ENCODE data around the gene NME5. TPM values are rescaled to one million over a fixed set of nuclear protein-coding genes. Genes with fewer than 3 reads are reported as not detected.
A peak's percentile ranks its signal among the peaks of the same experiment; 100 is the strongest.

Gene NME5
- total and polyA plus RNA-seq, 2 of the 13 experiments (the other 11 are each of a cell fraction or from before 2014, with no cell fraction given) = 0.18 TPM; not detected in 1

DNA sequence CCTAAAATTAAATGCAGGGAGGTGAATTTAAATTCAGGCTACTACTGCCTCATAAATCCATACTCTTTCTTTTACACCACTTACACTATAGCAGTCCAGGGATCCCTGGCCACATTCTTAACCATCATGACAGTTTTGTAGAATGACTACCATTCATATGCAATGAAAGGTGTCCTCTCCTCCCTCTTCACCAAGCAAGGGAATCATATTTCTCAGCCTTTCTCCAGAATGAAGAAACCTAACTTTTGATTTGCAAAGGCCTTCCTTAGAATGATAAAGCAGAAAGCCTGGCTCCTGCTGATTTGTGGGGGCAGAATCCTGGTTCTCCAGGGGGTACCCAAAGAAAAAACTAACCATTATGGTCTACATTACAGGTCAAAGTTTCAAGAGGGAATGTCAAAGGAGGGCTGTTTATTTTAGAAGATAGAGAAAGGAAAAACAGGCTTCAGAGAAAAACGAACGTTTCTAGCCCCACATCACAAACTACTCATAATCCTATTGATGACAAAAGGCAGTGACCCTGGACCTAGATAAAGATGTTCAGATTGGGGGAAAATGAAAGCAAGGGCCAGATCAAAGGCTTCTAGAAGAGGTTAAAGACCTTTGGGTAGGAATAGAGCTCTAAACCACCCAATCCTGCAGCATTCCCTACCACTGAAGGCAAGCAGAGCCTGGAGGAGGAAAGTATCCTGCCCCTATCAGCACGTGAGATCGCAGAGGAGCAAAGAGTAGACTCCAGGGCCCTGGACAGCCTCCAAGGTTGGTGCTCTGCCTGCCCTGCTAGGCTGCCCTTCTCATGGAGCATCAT is 43.9 kb downstream of the NME5 start (continued):
- no peak for TF ChIP-seq ZHX2 (IDR thresholded peaks at IDR 0.05; ENCODE audit: low read depth)
- no peak for TF ChIP-seq ZHX2 (CRISPR knock-in tag; IDR thresholded peaks at IDR 0.05; ENCODE audit: borderline replicate concordance)
- no peak for TF ChIP-seq SIX1 (CRISPR knock-in tag; IDR thresholded peaks at IDR 0.05; ENCODE audit: borderline replicate concordance)
- TF ChIP-seq ZNF367 (CRISPR knock-in tag; IDR thresholded peaks at IDR 0.05; ENCODE audit: borderline replicate concordance) = no peak
- no peak for TF ChIP-seq U2AF1 (optimal IDR thresholded peaks at IDR 0.05; ENCODE audit: low read depth, low read length)
- no peak for TF ChIP-seq ZKSCAN1 (IDR thresholded peaks at IDR 0.05; ENCODE audit: low read length)
- no peak for TF ChIP-seq SP5 (CRISPR knock-in tag; IDR thresholded peaks at IDR 0.05; ENCODE audit: borderline replicate concordance, low read depth)
- TF ChIP-seq GPN1 (CRISPR knock-in tag; IDR thresholded peaks at IDR 0.05; ENCODE audit: borderline replicate concordance) = no peak
- TF ChIP-seq, protein P1, sequence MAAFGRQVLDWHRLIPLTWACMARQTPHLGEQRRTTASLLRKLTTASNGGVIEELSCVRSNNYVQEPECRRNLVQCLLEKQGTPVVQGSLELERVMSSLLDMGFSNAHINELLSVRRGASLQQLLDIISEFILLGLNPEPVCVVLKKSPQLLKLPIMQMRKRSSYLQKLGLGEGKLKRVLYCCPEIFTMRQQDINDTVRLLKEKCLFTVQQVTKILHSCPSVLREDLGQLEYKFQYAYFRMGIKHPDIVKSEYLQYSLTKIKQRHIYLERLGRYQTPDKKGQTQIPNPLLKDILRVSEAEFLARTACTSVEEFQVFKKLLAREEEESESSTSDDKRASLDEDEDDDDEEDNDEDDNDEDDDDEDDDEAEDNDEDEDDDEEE (CRISPR knock-in tag; IDR thresholded peaks at IDR 0.05) = no peak
- no peak for TF ChIP-seq ZNF326 (CRISPR knock-in tag; IDR thresholded peaks at IDR 0.05; ENCODE audit: borderline replicate concordance)
- no peak for TF ChIP-seq GABPB1 (CRISPR knock-in tag; IDR thresholded peaks at IDR 0.05)
- 0 out of 2 replicates have a peak, but pooled peaks have one; percentile 38 for TF ChIP-seq NFKB2 (CRISPR knock-in tag; IDR thresholded peaks at IDR 0.05; ENCODE audit: borderline replicate concordance)
- no peak for TF ChIP-seq ZNF839 (CRISPR knock-in tag; IDR thresholded peaks at IDR 0.05; ENCODE audit: borderline replicate concordance)
- peak; percentile 80 for TF ChIP-seq SALL1 (CRISPR knock-in tag; IDR thresholded peaks at IDR 0.05)
- no peak for TF ChIP-seq WIZ (CRISPR knock-in tag; IDR thresholded peaks at IDR 0.05)
- peak; percentile 94 for TF ChIP-seq PITX1 (CRISPR knock-in tag; IDR thresholded peaks at IDR 0.05)
- TF ChIP-seq, protein P2, sequence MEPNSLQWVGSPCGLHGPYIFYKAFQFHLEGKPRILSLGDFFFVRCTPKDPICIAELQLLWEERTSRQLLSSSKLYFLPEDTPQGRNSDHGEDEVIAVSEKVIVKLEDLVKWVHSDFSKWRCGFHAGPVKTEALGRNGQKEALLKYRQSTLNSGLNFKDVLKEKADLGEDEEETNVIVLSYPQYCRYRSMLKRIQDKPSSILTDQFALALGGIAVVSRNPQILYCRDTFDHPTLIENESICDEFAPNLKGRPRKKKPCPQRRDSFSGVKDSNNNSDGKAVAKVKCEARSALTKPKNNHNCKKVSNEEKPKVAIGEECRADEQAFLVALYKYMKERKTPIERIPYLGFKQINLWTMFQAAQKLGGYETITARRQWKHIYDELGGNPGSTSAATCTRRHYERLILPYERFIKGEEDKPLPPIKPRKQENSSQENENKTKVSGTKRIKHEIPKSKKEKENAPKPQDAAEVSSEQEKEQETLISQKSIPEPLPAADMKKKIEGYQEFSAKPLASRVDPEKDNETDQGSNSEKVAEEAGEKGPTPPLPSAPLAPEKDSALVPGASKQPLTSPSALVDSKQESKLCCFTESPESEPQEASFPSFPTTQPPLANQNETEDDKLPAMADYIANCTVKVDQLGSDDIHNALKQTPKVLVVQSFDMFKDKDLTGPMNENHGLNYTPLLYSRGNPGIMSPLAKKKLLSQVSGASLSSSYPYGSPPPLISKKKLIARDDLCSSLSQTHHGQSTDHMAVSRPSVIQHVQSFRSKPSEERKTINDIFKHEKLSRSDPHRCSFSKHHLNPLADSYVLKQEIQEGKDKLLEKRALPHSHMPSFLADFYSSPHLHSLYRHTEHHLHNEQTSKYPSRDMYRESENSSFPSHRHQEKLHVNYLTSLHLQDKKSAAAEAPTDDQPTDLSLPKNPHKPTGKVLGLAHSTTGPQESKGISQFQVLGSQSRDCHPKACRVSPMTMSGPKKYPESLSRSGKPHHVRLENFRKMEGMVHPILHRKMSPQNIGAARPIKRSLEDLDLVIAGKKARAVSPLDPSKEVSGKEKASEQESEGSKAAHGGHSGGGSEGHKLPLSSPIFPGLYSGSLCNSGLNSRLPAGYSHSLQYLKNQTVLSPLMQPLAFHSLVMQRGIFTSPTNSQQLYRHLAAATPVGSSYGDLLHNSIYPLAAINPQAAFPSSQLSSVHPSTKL (CRISPR knock-in tag; IDR thresholded peaks at IDR 0.05) = peak; percentile 75
- no peak for TF ChIP-seq EEA1 (CRISPR knock-in tag; IDR thresholded peaks at IDR 0.05; ENCODE audit: borderline replicate concordance)
- peak; percentile 80; the same call in 1 of the 2 replicates for TF ChIP-seq HMG20B (CRISPR knock-in tag; conservative IDR thresholded peaks at IDR 0.05)
- no peak for TF ChIP-seq ZNF33B (CRISPR knock-in tag; IDR thresholded peaks at IDR 0.05)
